HCEC 1CT (cell line): ENCODE data around the gene SCD.
"Not testable (repeated sequence)": the region's sequence is repeated elsewhere in the genome, so short reads cannot be mapped to it uniquely, and the experiment has no call there.

Source experiments
- DNase-seq: peaks from one replicate; pipeline ENCODE4 v3.0.0-alpha.2; 2017

The SCD gene

DNA sequence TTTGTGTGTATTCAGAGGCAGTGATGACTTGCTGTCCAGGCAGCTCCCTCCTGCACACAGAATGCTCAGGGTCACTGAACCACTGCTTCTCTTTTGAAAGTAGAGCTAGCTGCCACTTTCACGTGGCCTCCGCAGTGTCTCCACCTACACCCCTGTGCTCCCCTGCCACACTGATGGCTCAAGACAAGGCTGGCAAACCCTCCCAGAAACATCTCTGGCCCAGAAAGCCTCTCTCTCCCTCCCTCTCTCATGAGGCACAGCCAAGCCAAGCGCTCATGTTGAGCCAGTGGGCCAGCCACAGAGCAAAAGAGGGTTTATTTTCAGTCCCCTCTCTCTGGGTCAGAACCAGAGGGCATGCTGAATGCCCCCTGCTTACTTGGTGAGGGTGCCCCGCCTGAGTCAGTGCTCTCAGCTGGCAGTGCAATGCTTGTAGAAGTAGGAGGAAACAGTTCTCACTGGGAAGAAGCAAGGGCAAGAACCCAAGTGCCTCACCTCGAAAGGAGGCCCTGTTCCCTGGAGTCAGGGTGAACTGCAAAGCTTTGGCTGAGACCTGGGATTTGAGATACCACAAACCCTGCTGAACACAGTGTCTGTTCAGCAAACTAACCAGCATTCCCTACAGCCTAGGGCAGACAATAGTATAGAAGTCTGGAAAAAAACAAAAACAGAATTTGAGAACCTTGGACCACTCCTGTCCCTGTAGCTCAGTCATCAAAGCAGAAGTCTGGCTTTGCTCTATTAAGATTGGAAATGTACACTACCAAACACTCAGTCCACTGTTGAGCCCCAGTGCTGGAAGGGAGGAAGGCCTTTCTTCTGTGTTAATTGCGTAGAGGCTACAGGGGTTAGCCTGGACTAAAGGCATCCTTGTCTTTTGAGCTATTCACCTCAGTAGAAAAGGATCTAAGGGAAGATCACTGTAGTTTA is 15.8 kb downstream of the SCD start:
- DNase-seq: no peak

DNA sequence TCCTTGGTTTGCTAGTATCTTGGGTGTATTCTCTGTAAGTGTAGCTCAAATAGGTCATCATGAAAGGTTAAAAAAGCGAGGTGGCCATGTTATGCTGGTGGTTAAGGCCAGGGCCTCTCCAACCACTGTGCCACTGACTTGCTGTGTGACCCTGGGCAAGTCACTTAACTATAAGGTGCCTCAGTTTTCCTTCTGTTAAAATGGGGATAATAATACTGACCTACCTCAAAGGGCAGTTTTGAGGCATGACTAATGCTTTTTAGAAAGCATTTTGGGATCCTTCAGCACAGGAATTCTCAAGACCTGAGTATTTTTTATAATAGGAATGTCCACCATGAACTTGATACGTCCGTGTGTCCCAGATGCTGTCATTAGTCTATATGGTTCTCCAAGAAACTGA is 17.1 kb downstream of the SCD start:
- DNase-seq: no peak

DNA sequence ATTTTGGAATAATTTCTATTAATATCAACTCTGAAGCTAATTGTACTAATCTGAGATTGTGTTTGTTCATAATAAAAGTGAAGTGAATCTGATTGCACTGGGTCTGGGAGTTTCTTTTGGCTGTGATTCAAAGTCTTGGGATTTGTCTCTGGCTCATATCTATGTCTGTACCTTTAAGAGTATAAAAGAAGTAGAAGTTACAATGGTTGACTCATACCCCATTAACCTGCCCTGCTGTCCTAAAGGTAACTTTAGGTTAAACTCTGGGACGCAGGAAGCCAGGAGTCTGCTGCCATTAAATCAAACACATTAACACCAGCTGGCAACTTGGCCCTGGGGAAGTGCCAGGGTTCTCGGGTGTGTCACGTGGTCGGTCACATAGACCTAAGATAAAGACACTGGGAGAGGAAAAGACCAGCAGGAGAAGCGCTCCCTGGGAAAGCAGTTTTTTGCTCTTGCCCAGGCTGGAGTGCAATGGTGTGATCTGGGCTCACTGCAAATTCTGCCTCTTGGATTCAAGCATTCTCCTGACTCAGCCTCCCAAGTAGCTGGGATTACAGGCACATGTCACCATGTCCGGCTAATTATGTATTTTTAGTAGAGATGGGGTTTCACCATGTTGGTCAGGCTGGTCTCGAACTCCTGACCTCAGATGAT is 17.8 kb downstream of the SCD start:
- peak; percentile 85 for DNase-seq

DNA sequence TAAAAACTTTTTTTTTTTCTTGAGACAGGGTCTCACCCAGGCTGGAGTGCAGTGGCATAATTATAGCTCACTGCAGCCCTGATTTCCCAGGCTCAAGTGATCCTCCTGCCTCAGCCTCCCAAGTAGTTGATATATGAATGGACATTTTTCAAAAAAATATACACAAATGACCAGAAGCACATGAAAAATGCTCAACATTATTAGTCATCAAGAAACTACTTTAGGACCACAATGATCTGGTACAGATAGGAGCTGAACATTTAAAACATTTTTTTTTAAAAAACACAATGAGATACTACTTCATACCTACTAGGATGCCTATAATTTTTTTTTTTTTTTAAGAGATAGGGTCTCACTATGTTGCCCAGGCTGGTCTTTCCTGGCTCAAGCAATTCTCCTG is 21.7 kb downstream of the SCD start:
- peak; percentile 24 for DNase-seq

DNA sequence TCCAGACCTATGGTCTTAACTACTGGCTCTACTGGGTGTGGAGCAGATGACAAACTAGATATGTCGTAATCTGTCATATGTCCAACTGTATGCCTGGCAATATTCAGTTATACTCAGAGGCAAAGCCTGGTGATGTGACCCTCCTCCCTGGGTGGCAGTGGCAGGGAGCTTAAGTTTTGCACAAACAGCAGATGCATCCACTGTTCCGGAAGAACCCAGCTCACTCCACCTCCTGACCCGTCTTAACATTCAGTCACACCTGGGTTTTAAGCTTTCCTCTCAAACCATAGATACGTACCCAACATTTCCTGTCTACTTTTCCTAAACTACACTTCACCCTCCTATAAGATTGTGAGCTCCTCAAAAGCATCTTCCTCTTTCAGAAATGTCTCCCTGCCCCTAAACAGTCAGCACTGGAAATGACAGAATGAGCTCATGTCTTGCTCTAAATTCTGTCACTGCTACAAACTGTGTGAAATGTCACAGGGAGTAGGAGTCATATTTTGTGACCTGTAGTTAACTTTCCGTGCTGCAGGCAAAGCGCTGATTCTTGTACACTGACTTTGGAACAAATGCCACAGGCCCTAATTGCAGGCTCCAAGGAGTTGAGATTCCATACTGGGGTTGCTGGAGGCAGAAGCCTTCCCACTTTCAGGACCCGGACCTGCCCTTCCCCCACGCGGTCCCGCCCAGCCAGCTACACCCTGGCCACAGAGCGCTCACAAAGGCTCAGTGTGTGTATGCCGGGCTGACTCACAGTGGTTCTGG is 23.9 kb downstream of the SCD start:
- DNase-seq: peak; percentile 60

DNA sequence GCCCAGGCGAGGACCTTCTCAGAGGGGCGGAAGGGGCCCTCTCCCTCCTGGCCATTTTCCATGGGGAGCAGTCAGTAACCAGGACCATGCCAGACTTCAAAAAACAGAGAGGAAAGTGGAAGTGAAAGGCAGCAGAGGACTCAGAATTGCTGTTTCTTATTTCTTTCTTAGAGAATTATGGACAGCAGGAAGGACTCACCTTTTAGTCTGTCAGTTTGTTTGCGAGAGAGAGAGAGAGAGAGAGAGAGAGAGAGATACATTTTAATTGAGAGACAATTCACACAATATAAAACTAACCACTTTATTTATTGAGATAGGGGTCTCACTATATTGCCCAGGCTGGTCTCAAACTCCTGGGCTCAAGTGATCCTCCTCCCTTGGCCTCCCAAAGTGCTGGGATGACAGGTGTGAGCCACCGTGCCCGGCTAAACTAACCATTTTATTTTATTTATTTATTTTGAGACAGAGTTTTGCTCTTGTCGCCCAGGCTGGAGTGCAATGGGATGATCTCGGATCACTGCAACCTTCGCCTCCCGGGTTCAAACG is 24.5 kb downstream of the SCD start:
- DNase-seq: no peak

DNA sequence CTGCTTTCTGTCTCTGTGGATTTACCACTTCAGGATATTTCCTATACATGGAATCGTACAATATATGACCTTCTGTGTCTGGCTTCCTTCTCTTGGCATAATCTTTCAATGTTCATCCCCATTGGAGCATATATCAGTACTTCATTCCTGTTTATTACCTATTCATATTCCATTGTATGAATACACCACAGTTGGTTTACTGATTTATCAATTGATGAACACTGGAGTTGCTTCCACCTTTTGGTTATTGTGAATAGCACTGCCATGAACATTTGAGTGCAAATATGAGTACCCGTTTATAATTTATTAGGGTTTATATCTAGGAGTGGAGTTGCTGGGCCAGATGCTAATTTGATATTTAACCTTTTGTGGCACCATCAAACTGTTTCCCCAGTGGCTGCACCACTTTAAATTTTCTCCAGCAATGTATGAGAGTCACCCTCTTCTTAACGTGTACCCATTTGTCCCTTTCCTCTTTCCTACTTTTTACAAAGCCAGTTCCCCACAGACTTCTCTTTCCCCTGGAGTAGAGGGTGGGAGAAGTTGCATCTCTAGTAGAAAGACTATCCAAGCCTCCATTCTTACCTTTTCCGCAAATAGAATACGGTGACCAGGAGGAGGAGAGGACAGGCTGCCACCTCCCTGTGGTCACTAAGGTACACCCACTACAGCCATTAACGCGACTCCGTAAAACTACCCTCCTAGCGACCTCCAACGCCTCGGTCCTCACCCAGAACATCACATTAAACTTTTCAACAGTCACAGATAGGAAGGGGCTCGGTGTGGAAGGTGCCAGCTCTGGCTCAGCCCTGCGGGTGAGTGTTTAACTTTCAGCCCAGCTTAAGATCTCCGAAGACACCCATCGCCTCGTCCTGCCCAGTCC is 25.6 kb downstream of the SCD start:
- no peak for DNase-seq

DNA sequence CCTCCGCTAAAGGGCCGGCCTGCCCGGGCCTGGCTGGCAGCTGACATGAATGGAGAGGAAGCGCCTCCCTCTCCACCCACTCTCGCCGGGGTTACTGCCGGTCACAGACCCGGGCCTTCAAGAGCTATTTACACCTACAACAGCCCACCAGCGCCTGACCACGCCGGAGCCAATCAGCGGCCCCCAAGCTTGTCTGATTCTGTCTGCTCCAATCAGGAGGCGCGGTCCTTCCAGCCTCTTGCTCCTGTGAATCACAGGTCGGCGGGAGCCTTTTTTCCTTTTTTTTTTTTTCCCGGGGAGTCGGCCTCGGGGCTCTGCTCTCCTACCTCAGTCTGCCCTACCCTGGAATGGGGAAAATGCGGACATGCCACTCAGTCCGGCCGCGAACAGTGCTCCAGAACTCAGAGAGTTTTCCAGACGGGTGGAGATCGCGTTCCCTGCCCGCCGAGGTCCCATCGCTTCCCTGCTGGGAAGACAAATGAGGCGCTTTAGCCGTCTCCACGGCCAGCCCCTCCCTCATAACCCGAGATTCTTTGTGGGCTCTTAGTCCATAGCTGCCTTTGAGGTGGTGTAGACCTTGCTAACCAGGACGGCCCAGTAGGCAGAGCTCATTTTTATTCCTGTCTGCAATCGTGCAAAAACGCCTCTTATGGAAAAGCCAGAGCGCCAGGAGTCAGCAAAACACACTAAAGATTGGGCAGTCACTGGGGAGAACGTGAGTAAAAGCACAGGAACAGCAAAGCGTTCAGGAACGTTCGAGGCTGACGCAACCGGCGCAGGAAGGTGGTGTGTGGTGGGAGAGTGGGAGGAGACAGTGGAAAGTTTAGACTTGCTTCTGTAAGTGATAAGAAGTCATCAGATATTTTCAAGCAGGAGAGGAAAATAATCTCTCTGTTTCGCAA is 26.5 kb downstream of the SCD start:
- DNase-seq: peak; percentile 100

DNA sequence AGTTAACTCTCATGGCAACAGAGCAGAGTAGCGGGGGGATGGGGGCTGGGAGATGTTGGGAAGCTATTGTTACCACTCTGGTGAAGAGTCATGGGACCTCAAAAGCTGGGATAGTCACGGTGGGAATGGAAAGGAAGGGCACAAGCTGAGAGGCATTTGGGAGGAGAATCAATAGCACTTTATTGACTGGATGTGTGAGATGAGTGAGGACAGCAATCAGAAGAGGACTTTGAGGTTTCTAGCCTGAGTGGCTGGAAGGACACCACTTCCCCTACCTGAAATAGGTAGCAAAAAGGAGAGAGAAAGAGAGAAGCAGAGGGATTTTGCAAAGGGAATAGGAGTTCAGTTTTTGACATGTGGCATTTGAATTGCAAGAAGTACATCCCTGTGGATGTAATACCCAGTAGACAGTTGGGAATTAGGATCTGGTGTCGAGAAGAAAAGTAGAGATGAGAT is 27.2 kb downstream of the SCD start:
- no peak for DNase-seq

DNA sequence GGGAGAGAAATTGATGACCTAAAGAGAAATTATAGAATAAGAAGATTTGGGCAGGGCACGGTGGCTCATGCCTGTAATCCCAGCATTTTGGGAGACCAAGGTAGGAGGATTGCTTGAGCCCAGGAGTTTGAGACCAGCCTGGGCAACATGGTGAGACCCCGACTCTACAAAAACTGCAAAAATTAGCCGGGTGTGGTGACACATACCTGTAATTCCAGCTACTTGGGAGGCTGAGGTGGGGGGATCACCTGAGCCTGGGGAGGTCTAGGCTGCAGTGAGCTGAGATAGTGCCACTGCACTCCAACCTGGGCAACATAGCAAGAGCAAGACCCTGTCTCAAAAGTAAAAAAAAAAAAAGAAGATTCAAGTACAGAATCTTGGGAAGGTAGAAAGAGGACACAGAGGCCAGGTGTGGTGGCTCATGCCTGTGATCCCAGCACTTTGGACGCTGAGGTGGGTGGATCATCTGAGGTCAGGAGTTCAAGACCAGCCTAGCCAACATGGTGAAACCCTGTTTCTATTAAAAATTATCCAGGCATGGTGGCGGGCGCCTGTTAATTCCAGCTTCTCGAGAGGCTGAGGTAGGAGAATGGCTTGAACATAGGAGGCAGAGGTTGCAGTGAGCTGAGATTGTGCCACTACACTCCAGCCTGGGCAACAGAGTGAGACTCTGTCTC is 27.8 kb downstream of the SCD start:
- DNase-seq: not testable (repeated sequence)

DNA sequence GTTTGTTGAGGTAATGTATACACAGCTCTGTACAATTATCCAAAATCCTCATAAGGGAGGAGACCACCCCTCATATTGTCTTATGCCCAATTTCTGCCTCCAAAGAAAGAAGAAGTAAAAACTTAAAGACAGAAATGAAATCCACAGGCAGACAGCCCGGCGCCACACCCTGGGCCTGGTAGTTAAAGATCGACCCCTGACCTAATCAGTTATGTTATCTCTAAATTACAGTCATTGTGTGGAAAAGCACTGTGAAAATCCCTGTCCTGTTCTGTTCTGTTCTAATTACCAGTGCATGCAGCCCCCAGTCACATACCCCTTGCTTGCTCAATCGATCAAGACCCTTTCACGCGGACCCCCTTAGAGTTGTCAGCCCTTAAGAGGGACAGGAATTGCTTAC is 29.6 kb downstream of the SCD start:
- DNase-seq: not testable (repeated sequence)

DNA sequence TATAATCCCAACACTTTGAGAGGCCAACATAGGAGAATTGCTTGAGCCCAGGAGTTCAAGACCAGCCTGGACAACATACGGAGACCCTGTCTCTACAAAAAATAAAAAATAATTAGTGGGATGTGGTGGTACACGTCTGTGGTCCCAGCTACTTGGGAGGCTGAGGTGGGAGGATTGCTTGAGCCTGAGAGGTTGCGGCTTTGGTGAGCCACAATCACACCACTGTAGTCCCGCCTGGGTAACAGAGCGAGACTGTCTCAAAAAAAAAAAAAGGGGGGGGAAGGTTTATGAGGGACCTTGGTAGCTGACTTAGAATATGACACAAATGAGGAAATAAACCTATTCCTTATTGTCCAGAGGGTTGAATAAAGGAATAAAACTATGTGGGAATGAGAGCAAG is 30.8 kb downstream of the SCD start:
- no peak for DNase-seq

DNA sequence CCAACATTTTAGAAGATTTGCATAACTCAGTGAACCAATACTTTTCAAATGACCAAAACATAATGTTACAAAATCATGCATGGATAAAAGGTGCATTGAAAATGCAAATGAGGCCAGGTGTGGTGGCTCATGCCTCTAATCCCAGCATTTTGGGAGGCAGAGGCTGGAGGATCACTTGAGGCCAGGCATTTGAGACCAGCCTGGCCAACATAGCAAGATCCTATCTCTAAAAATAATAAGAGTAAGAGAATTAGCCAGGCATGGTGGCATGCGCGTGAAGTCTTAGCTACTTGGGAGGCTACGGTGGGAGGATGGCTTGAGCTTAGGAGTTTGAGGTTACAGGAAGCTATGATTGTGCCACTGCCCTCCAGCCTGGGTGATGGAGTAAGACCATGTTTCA is 33.4 kb downstream of the SCD start:
- DNase-seq: no peak

DNA sequence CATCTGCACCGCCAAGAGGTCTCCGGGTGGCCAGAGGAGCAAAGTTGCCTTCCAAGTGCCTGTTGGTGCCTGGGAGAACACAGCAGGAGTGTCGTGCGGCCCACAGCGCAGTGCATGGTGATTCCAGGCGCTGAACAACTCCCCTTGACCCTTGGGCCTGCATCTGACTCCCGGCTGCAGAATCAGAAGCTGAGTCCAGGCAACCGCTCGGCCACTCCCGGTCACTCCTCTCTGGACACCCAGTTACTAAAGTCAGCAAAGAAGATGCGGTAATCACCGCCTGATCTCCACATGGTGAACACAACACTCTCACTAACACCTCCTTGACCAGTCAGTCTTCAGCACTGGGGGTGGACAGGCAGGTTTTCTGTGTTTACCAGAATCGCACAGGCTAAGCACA is 35.5 kb downstream of the SCD start:
- no peak for DNase-seq

DNA sequence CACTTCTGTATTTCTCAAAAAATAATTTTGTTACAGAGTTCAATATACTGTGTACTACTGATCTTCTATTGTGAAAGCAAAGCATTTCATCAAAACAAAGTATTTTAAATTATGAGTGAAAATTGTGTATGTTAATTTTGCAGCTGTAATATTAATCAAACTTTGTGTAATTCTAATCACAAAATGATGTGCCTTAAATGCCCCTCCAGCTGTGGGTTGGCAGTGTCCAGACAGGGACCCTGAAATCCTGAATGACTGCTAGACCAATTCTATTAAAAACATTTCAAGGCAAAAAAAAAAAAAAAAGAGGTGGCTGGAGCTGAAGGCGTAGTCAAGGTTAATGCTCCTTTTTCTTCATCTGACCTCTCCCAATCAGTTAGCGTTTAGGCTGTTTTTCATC is 36.2 kb downstream of the SCD start:
- DNase-seq: no peak

DNA sequence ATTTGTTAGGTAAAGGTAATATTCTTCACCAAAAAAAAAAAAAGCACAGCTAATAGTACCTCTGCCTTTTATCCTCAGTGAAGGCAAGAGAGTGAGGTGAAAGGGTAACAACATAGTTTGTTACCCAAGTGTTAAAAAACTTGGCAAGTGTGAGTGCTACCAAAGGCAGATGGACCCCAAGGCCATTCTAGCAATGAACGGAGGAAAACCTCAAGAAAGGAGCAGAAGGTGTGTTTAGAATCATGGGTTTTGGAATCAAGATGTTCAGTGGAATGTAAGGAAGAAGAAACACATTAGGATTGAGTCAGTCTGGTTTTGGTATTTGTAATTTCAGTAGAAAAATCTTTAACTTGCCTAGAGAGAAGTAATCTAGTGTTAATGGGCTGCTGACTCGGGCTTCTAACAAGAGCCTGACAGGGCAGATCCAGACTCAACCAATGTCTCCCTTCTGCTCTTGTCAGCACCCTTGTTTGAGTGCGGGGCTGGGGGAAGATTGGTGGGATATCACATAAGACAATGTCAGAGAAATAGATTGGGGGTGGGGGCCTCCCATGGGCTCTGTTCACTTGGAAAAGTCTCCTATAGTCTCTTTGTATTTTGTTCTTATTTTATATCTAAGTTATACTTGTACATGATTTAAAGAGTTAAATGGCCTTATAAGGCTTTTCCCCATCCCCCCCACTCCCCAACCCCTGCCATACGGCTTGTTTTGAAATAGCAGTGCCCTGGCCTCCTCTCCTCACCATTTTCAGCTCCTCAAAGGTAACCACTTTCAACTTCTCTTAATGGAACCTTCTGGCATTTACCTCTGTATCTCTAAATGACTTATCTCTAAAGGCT is 44.4 kb downstream of the SCD start:
- no peak for DNase-seq

DNA sequence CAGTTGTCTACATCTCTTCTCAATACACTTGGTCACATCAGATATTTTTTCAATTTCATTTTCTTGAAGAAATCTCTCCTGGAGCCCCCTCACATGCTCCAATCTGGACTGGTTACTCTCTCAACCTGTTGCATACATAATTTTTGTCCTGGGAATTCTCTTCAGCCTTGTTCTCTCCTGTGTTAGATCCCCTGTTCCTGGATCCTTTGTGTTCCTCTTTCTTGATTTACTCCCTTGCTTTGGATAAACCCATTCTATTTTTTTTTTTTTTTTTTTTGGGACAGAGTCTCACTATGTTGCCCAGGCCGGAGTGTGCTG is 45.6 kb downstream of the SCD start:
- no peak for DNase-seq

DNA sequence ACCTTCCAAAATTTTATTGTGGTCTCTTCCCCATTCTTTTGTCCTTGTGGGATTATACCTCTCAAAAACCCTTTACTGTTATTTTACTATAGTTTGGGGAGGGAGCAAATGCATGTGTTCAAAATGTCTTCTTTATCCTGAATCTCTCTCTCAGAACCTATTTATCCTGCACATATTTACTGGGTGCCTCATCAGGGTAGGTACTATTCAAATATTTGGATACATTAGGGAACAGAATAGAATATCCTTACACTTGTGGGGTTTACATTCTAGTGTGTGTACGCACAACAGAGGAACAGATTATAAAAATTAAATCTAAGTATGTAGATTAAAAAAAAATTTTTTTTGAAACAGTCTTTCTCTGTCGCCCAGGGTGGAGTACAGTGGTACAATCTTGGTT is 48.6 kb downstream of the SCD start:
- no peak for DNase-seq

DNA sequence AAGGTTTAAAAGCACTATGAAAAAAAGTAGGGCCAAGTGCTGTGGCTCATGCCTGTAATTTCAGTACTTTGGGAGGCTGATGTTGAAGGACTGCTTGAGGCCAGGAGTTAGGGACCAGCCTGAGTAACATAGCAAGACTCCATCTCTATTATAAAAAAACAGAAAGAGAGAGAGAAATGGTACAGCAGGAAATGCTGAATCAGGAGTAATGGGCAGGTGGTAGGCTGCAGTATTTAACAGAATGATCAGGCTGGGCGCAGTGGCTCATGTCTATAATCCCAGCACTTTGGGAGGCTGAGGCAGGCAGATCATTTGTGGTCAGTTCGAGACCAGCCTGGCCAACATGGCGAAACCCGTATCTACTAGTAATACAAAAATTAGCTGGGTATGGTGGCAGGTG is 49.6 kb downstream of the SCD start:
- DNase-seq: no peak
